Lower lobe of right lung (tissue), 2 donors: ENCODE measurements around the gene PADI4. TPM values are rescaled to one million over a fixed set of nuclear protein-coding genes. Genes with fewer than 3 reads are reported as not detected.

Experiments
- ATAC-seq, 2 donors: fragments of 200-7000 bp; cut with Tn5 transposase; one replicate each; pipeline ENCODE4 v1.9.1; 2020 to 2022; ENCODE audit warnings: mild to moderate bottlenecking in 2 of 2, moderate library complexity in 2 of 2
- DNase-seq: peaks from one replicate; pipeline ENCODE4 v3.0.0-alpha.2; 2020
- H3K27ac ChIP-seq: fragments of 200-600 bp; one replicate; pipeline ENCODE4 v1.8.0; 2022
- H3K27me3 ChIP-seq: fragments of 200-600 bp; one replicate; pipeline ENCODE4 v1.8.0; 2022; ENCODE audit warnings: low read depth
- H3K36me3 ChIP-seq: fragments of 200-600 bp; one replicate; pipeline ENCODE4 v1.8.0; 2022; ENCODE audit warnings: mild to moderate bottlenecking
- H3K4me1 ChIP-seq: fragments of 200-600 bp; one replicate; pipeline ENCODE4 v1.8.0; 2022
- H3K4me3 ChIP-seq: fragments of 200-600 bp; one replicate; pipeline ENCODE4 v1.8.0; 2022; ENCODE audit warnings: mild to moderate bottlenecking
- H3K9me3 ChIP-seq: fragments of 200-600 bp; one replicate; pipeline ENCODE4 v1.8.0; 2022
- CTCF ChIP-seq: fragments of 200-600 bp; IDR thresholded peaks from one replicate; pipeline ENCODE4 v1.8.0; 2022; ENCODE audit warnings: antibody characterized with exemption, mild to moderate bottlenecking
- intact Hi-C: fragments of 100-400 bp; cut with DNase I; formaldehyde crosslinking; loops from one replicate; pipeline ENCODE4 v1.11.0; 2022
- total RNA-seq: library from RNA; stranded (reverse); fragmentation: NEBNext Ultra II Directional; extraction: Animal tissue kit (Norgen Biotek cat#: 25700); gene quantifications from one replicate; pipeline ENCODE4 v1.2.1, GENCODE V29; 2021
- donor health status: DM: no; HTN: yes; CAD: no; lungs with severe emphysema.

PADI4 gene
- total RNA-seq, 1 donor from 2014 or later: 7.2 TPM

GRCh38 chr1:17263936-17264335 lies 44.1 kb upstream of the PADI4 start:
- no peak for TF ChIP-seq CTCF

GRCh38 chr1:17264470-17264869 lies 43.5 kb upstream of the PADI4 start:
- intact Hi-C loops: no loop called here
- peaks cover 7% of the 10 kb centered on the region for H3K27me3 ChIP-seq
- TF ChIP-seq CTCF: no peak
- H3K9me3 ChIP-seq: no peaks in the 10 kb centered on the region
- DNase-seq (no peak), ATAC-seq (no peak)
- no peaks in the 10 kb centered on the region for H3K36me3 ChIP-seq
- no peak overlapping the region for H3K4me3 ChIP-seq
- H3K4me1 ChIP-seq: no peaks in the 10 kb centered on the region
- H3K27ac ChIP-seq: no peak overlapping the region

More at GRCh38 chr1:17263936-17264335, 44.1 kb upstream of the PADI4 start:
- no peak overlapping the region for H3K27ac ChIP-seq
- peaks cover 10% of the 10 kb centered on the region for H3K27me3 ChIP-seq
- H3K4me3 ChIP-seq: no peak overlapping the region
- DNase-seq (no peak), ATAC-seq (no peak)
- intact Hi-C loops: no loop called here
- H3K4me1 ChIP-seq: no peaks in the 10 kb centered on the region
- no peaks in the 10 kb centered on the region for H3K9me3 ChIP-seq
- no peaks in the 10 kb centered on the region for H3K36me3 ChIP-seq

- H3K4me1 ChIP-seq: no peaks in the 10 kb centered on the region
- no peak overlapping the region for H3K27ac ChIP-seq
- H3K4me3 ChIP-seq: no peak overlapping the region
- no peaks in the 10 kb centered on the region for H3K9me3 ChIP-seq
- ATAC-seq: no peak
- intact Hi-C loops: no loop called here
- no peaks in the 10 kb centered on the region for H3K36me3 ChIP-seq
- H3K27me3 ChIP-seq: no peaks in the 10 kb centered on the region
- DNase-seq: no peak
- TF ChIP-seq CTCF: no peak
Measured at GRCh38 chr1:17265162-17265561, 42.8 kb upstream of the PADI4 start.

- intact Hi-C loops: no loop called here
- no peak overlapping the region for H3K4me3 ChIP-seq
- ATAC-seq (no peak), DNase-seq (no peak)
- no peaks in the 10 kb centered on the region for H3K27me3 ChIP-seq
- H3K4me1 ChIP-seq: no peaks in the 10 kb centered on the region
- H3K9me3 ChIP-seq: no peaks in the 10 kb centered on the region
- TF ChIP-seq CTCF: no peak
- H3K27ac ChIP-seq: no peak overlapping the region
- H3K36me3 ChIP-seq: no peaks in the 10 kb centered on the region
Measured at GRCh38 chr1:17265950-17266349, 42.0 kb upstream of the PADI4 start.

GRCh38 chr1:17270891-17271765 lies 36.9 kb upstream of the PADI4 start:
- no peak overlapping the region for H3K4me3 ChIP-seq
- no peaks in the 10 kb centered on the region for H3K9me3 ChIP-seq
- TF ChIP-seq CTCF: no peak
- DNase-seq (no peak), ATAC-seq (no peak)
- H3K4me1 ChIP-seq: no peaks in the 10 kb centered on the region
- H3K27me3 ChIP-seq: peaks cover 4% of the 10 kb centered on the region
- no peaks in the 10 kb centered on the region for H3K36me3 ChIP-seq
- H3K27ac ChIP-seq: no peak overlapping the region
- intact Hi-C loops: no loop called here
